Tongue (tissue), 2 donors: ENCODE measurements around the gene EOLA2. TPM values are rescaled to one million over a fixed set of nuclear protein-coding genes. Genes with fewer than 3 reads are reported as not detected.
"Not testable (repeated sequence)": the region's sequence is repeated elsewhere in the genome, so short reads cannot be mapped to it uniquely, and the experiment has no call there.

Experiments used
- DNase-seq: peaks from one replicate; pipeline ENCODE4 v3.0.0-alpha.2; 2015
- total RNA-seq: library from RNA; depleted of rRNA; stranded (reverse); fragments of >200 nt; gene quantifications from one replicate; pipeline ENCODE4 v1.2.3, GENCODE V29; 2014

EOLA2 gene
- total RNA-seq, 1 donor from 2014 or later: 16.0 TPM

GRCh38 chrX:149932970-149933369, 5.3 kb downstream of the EOLA2 start:
- DNase-seq: not testable (repeated sequence)

GRCh38 chrX:149932150-149932549, 6.1 kb downstream of the EOLA2 start:
- DNase-seq: not testable (repeated sequence)

DNA sequence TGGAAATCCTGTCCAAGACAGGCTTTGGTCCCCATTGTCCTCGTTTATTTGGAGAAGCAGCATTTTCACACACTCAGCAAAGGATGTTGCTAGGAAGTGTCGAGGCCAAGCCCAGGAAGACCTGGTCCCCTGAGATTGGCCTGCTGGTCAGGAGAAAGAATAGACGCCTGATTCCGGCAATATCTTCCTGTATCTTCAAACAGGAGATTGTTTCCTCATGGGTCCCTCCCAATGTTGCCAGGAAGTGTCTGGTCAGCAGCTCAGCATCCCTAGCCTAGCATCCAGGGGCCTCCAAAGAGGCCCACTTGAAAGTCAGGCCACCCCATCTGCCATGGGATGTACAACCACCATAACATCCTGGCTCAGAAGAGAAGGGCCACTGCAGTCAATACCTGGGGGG, 6.9 kb downstream of the EOLA2 start:
- DNase-seq: not testable (repeated sequence)

- DNase-seq: not testable (repeated sequence)
Measured at GRCh38 chrX:149929400-149929799, 8.9 kb downstream of the EOLA2 start, which contains the start of gene HSFX4. HSFX4 (plus strand) TSS chrX:149929573; CDS start chrX:149929645, 72 bp downstream.

GRCh38 chrX:149928635-149929034, 9.7 kb downstream of the EOLA2 start:
- DNase-seq: not testable (repeated sequence)

DNA sequence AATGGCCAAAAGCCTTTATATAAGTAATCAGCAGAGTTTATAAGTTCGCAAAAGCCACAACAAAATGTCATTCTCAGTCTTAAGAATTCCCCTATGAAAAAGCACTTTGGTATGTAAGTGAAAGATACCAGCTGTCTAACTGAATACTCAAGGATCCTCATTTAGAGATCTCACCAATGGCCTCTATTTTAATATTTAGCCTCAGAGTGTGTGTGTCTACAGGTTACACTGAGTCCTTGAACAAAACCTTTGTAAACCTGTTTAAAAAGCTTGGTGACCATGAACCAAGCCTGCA, 10.4 kb downstream of the EOLA2 start:
- DNase-seq: not testable (repeated sequence)

DNA sequence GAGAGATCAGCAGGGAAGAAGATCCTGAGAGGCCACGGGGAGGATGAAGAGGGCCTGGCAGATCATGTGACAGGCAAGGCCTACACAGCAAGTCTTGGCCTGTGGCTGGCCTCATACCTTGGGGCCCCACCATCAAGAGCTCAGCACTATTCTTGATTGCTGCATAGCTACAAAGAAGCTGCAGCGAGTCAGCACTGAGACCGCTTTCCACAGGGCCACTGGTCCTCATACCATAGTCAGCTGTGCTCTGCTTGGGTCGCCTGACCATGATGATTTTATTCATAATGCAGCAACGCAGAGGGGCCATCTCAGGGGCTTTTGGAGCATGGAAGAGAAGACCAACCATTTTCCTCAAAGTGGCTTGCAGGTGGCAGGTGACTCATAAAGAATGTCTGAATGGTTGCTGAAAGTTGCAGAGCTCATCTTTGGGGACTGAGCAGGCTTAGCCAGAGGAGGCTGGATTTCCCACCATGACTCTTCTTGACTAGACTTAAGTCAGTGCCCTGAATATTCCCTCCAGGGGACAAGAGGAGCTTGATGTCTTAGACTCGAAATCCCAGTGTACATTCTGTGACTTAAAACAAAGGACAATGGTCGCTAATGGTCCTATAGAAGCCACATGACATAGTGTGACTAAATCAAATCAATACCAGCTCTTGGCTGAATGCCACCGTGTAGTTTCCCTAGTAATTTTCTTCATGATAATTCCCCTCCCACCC, 10.9 kb downstream of the EOLA2 start:
- DNase-seq: not testable (repeated sequence)

GRCh38 chrX:149924434-149924833, 13.9 kb downstream of the EOLA2 start:
- DNase-seq: not testable (repeated sequence)

DNA sequence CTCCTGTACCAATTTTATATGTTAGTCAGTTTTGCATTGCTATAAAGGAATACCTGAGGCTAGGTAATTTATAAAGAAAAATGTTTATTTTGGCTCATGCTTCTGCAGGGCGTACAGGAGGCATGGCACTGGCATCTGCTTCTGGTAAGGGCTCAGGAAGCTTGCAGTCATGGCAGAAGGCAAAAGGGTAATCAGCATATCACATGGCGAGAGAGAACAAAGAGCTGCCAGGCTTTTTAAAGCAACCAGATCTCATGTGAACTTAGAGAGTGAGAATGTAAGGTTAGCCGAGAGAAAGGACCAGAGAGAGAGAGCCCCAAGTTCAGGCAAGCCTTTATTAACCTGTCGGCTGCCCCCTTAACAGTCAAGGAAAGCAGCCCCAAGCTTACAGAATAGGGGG, 14.5 kb downstream of the EOLA2 start:
- not testable (repeated sequence) for DNase-seq

- DNase-seq: no peak
Measured at GRCh38 chrX:149916745-149917392, 21.4 kb downstream of the EOLA2 start.

- DNase-seq: no peak
Measured at GRCh38 chrX:149910178-149910695, 28.1 kb downstream of the EOLA2 start.

GRCh38 chrX:149909324-149910177, 28.7 kb downstream of the EOLA2 start:
- DNase-seq: no peak

DNA sequence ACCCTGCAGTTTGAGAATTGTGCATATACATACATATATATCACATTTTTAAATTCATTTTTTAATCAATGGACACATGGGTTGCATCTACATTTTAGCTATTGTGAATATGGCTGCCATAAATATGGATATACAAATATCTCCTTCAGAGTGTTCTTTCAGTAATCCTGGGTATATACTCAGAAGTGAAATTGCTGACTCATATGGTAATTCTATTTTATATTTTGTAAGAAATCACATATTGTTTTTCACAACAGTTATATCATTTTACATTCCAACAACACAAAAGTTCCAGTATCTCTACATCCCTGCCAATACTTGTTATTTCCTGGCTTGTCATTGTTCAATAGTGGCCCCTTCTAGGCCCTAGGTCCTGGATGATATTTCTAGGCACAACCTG, 29.6 kb downstream of the EOLA2 start:
- DNase-seq: no peak

DNA sequence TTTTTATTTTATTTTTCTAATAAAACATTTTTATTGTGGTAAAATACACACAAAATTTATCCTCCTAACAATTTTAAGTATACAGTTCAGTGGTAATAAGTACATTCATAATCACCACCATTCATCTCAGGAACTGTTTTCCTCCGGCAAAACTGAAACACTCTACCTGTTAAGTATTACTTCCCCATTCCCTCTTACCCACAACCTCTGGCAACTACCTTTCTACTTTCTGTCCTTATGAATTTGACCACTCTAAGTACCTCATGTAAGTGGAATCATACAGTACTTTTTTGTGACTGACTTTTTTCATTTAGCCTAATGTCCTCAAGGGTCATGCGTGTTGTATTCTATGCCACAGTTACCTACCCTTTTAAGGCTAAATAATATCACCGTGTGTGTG, 30.0 kb downstream of the EOLA2 start:
- DNase-seq: no peak

GRCh38 chrX:149903889-149904748, 34.2 kb downstream of the EOLA2 start:
- DNase-seq: no peak

GRCh38 chrX:149898554-149898953, 39.7 kb downstream of the EOLA2 start:
- no peak for DNase-seq

DNA sequence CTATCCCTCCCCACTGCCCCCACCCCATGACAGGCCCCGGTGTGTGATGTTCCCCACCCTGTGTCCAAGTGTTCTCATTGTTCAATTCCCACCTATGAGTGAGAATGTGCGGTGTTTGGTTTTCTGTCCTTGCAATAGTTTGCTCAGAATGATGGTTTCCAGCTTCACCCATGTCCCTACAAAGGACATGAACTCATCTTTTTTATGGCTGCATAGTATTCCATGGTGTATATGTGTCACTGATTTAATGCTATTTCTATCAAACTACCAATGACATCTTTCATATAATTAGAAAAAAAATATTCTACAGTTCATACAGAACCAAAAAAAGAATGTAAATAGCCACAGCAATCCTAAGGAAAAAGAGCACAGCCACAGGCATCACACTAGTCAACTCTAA, 47.5 kb downstream of the EOLA2 start:
- not testable (repeated sequence) for DNase-seq
